NCI-H2107 (cell line): ENCODE results near the gene SEMA4D.

Experiments
- DNase-seq: peaks from one replicate; lab custom pipeline; 2025; lab: John Stamatoyannopoulos, UW

Gene SEMA4D

GRCh38 chr9:89428222-89428761 is 69.6 kb downstream of the SEMA4D start:
- no peak for DNase-seq

GRCh38 chr9:89427621-89428221 is 70.2 kb downstream of the SEMA4D start:
- DNase-seq, result no peak

GRCh38 chr9:89426384-89426961 is 71.4 kb downstream of the SEMA4D start:
- no peak for DNase-seq

GRCh38 chr9:89425921-89426383 is 72.0 kb downstream of the SEMA4D start:
- no peak for DNase-seq

- DNase-seq, result no peak
Measured at GRCh38 chr9:89425024-89425805, 72.7 kb downstream of the SEMA4D start.

- no peak for DNase-seq
Measured at GRCh38 chr9:89422151-89422975, 75.5 kb downstream of the SEMA4D start.

GRCh38 chr9:89421595-89421994 is 76.3 kb downstream of the SEMA4D start:
- no peak for DNase-seq

- DNase-seq, result no peak
Measured at GRCh38 chr9:89420397-89421178, 77.3 kb downstream of the SEMA4D start.

- no peak for DNase-seq
Measured at GRCh38 chr9:89419978-89420394, 77.9 kb downstream of the SEMA4D start.

- DNase-seq, result no peak
Measured at GRCh38 chr9:89418882-89419640, 78.9 kb downstream of the SEMA4D start.

- DNase-seq, result no peak
Measured at GRCh38 chr9:89418474-89418845, 79.5 kb downstream of the SEMA4D start.

- no peak for DNase-seq
Measured at GRCh38 chr9:89417832-89418473, 80.0 kb downstream of the SEMA4D start.

GRCh38 chr9:89414670-89415324 is 83.1 kb downstream of the SEMA4D start:
- no peak for DNase-seq

- no peak for DNase-seq
Measured at GRCh38 chr9:89413963-89414638, 83.8 kb downstream of the SEMA4D start.

- no peak for DNase-seq
Measured at GRCh38 chr9:89412951-89413350, 85.0 kb downstream of the SEMA4D start.

- no peak for DNase-seq
Measured at GRCh38 chr9:89412541-89412940, 85.4 kb downstream of the SEMA4D start.

- DNase-seq, result no peak
Measured at GRCh38 chr9:89411759-89412158, 86.2 kb downstream of the SEMA4D start.

- no peak for DNase-seq
Measured at GRCh38 chr9:89410641-89411350, 87.1 kb downstream of the SEMA4D start.
